ENCODE measurements around the gene SRC. TPM values are rescaled to one million over a fixed set of nuclear protein-coding genes. Genes with fewer than 3 reads are reported as not detected.

Gene SRC
- total RNA-seq = 48.6 TPM

- Histone ChIP-seq H3K4me3 (peak within 1 kb of the TSS; percentile 84 to 88), H3K4me1 (peaks cover 60% of the 10 kb centered on the region), H3K27ac (peak within 1 kb of the TSS; percentile 94), H3K27me3 (no peaks in the 10 kb centered on the region), H3K9me3 (no peaks in the 10 kb centered on the region), H3K36me3 (no peaks in the 10 kb centered on the region)
- DNase-seq (ENCODE audit: extremely low spot score in 2 of 2) = no peak
- intact Hi-C loops (cut with DNase I) = no loop called here
- TF ChIP-seq CTCF (IDR thresholded peaks at IDR 0.05) = no peak
- peak in 1 of 2 donors; percentile 67 for TF ChIP-seq POLR2AphosphoS5 (IDR thresholded peaks at IDR 0.05; ENCODE audit: insufficient read depth in 1 of 2, low read depth in 1 of 2)
- peak in 1 of 2 donors; percentile 43 for TF ChIP-seq POLR2A (IDR thresholded peaks at IDR 0.05)
Observed at GRCh38 chr20:37345339-37346235, at the start of gene SRC. SRC (plus strand) TSS chr20:37346140; CDS start chr20:37384154, 38,014 bp downstream.

GRCh38 chr20:37296371-37296770 is 49.6 kb upstream of the SRC start:
- no peaks in the 10 kb centered on the region for H3K27me3 ChIP-seq
- no peak overlapping the region for H3K4me3 ChIP-seq
- no peak for DNase-seq (ENCODE audit: extremely low spot score in 2 of 2)
- H3K9me3 ChIP-seq = no peaks in the 10 kb centered on the region
- intact Hi-C loops (cut with DNase I) = no loop called here
- H3K27ac ChIP-seq = peak overlapping the region; percentile 74
- H3K4me1 ChIP-seq = peaks cover 70% of the 10 kb centered on the region
- TF ChIP-seq POLR2A (IDR thresholded peaks at IDR 0.05) = no peak
- no peak for TF ChIP-seq CTCF (IDR thresholded peaks at IDR 0.05)
- TF ChIP-seq POLR2AphosphoS5 (IDR thresholded peaks at IDR 0.05; ENCODE audit: insufficient read depth in 1 of 2, low read depth in 1 of 2) = no peak
- H3K36me3 ChIP-seq = peaks cover 0 to 3% of the 10 kb centered on the region in 2 donors

GRCh38 chr20:37297066-37297736 is 48.7 kb upstream of the SRC start:
- H3K4me3 ChIP-seq = no peak overlapping the region
- H3K9me3 ChIP-seq = no peaks in the 10 kb centered on the region
- intact Hi-C loops (cut with DNase I) = no loop called here
- peak overlapping the region; percentile 74 for H3K27ac ChIP-seq
- peaks cover 70% of the 10 kb centered on the region for H3K4me1 ChIP-seq
- no peak for DNase-seq (ENCODE audit: extremely low spot score in 2 of 2)
- peaks cover 0 to 12% of the 10 kb centered on the region in 2 donors for H3K36me3 ChIP-seq
- TF ChIP-seq POLR2AphosphoS5 (IDR thresholded peaks at IDR 0.05; ENCODE audit: insufficient read depth in 1 of 2, low read depth in 1 of 2) = no peak
- TF ChIP-seq POLR2A (IDR thresholded peaks at IDR 0.05) = no peak
- TF ChIP-seq CTCF (IDR thresholded peaks at IDR 0.05) = no peak
- H3K27me3 ChIP-seq = no peaks in the 10 kb centered on the region

GRCh38 chr20:37298190-37298939 is 47.6 kb upstream of the SRC start:
- Histone ChIP-seq H3K9me3 (no peaks in the 10 kb centered on the region), H3K4me1 (peaks cover 66% of the 10 kb centered on the region), H3K27ac (peak overlapping the region; percentile 74), H3K36me3 (peaks cover 0 to 19% of the 10 kb centered on the region in 2 donors), H3K4me3 (no peak overlapping the region), H3K27me3 (no peaks in the 10 kb centered on the region)
- DNase-seq (ENCODE audit: extremely low spot score in 2 of 2) = no peak
- no peak for TF ChIP-seq CTCF (IDR thresholded peaks at IDR 0.05)
- no peak for TF ChIP-seq POLR2A (IDR thresholded peaks at IDR 0.05)
- no peak for TF ChIP-seq POLR2AphosphoS5 (IDR thresholded peaks at IDR 0.05; ENCODE audit: insufficient read depth in 1 of 2, low read depth in 1 of 2)
- intact Hi-C loops (cut with DNase I) = no loop called here
